OCI-LY7 (cell line): ENCODE data around the gene NECAB2.

ENCODE experiments used
- CTCF ChIP-seq: fragments of 200-600 bp; sonication (generic); conservative IDR thresholded peaks from 2 replicates; pipeline ENCODE4 v1.5.1; 2014; ENCODE audit warnings: mild to moderate bottlenecking, antibody characterized with exemption, low read length, moderate library complexity, mixed read lengths
- EZH2phosphoT487 ChIP-seq: fragments of 200-600 bp; sonication (generic); IDR thresholded peaks from 2 replicates; pipeline ENCODE4 v1.6.1; 2018; ENCODE audit warnings: low read depth, borderline replicate concordance, mild to moderate bottlenecking, mixed run types, antibody characterized with exemption, low read length, moderate library complexity, mixed read lengths

GRCh38 chr16:83983491-83983890, 15.4 kb downstream of the NECAB2 start:
- TF ChIP-seq EZH2phosphoT487 (no peak), CTCF (no peak)
